HepG2 (cell line): ENCODE data around the gene FXYD1. TPM values are rescaled to one million over a fixed set of nuclear protein-coding genes. Genes with fewer than 3 reads are reported as not detected.

ENCODE experiments used
- ATF1 ChIP-seq: IDR thresholded peaks from 2 replicates; pipeline ENCODE4 v1.6.1; 2016; ENCODE audit warnings: mild to moderate bottlenecking, control low read depth
- BHLHE40 ChIP-seq: IDR thresholded peaks from 2 replicates; pipeline ENCODE4 v1.6.1; 2011; ENCODE audit warnings: low read length, improper control_type of control experiment
- CAMTA2 ChIP-seq: sonication (generic); formaldehyde crosslinking; IDR thresholded peaks from 2 replicates; pipeline ENCODE4 v1.4.0; 2020; ENCODE audit warnings: mild to moderate bottlenecking, missing genetic modification reagents, borderline replicate concordance
- ERF ChIP-seq: IDR thresholded peaks from 2 replicates; pipeline ENCODE4 v1.6.1; 2018; ENCODE audit warnings: missing biosample characterization, missing genetic modification reagents
- ETV6 ChIP-seq: sonication (generic); formaldehyde crosslinking; conservative IDR thresholded peaks from 2 replicates; pipeline ENCODE4 v1.4.0; 2020; ENCODE audit warnings: missing genetic modification reagents
- FOXC1 ChIP-seq: sonication (generic); formaldehyde crosslinking; IDR thresholded peaks from 2 replicates; pipeline ENCODE4 v1.8.0; 2022; ENCODE audit warnings: mild to moderate bottlenecking, missing genetic modification reagents, borderline replicate concordance
- KDM2A ChIP-seq: sonication (generic); formaldehyde crosslinking; IDR thresholded peaks from 2 replicates; pipeline ENCODE4 v1.4.0; 2020; ENCODE audit warnings: low read depth, missing genetic modification reagents, borderline replicate concordance
- MED13 ChIP-seq: sonication (generic); formaldehyde crosslinking; IDR thresholded peaks from 2 replicates; pipeline ENCODE4 v1.5.0; 2020; ENCODE audit warnings: missing genetic modification reagents
- REPIN1 ChIP-seq: sonication (generic); formaldehyde crosslinking; IDR thresholded peaks from 2 replicates; pipeline ENCODE4 v1.8.0; 2022; ENCODE audit warnings: missing genetic modification reagents, low read depth, mild to moderate bottlenecking, borderline replicate concordance
- SALL2 ChIP-seq: sonication (generic); formaldehyde crosslinking; IDR thresholded peaks from 2 replicates; pipeline ENCODE4 v1.8.1; 2023; ENCODE audit warnings: mild to moderate bottlenecking, missing genetic modification reagents, inconsistent platforms
- SAP130 ChIP-seq: IDR thresholded peaks from 2 replicates; pipeline ENCODE4 v1.6.1; 2016; ENCODE audit warnings: low read depth
- SP5 ChIP-seq: IDR thresholded peaks from 2 replicates; pipeline ENCODE4 v1.6.1; 2016; ENCODE audit warnings: low read depth, borderline replicate concordance
- SRSF9 ChIP-seq: fragments of 200-400 bp; formaldehyde crosslinking; IDR thresholded peaks from 2 replicates; pipeline ENCODE4 v1.6.1; 2018; ENCODE audit warnings: borderline replicate concordance, mild to moderate bottlenecking, low read depth, low read length; ENCODE audit not compliant: insufficient read depth, poor library complexity, severe bottlenecking
- STAG1 ChIP-seq: sonication (generic); formaldehyde crosslinking; IDR thresholded peaks from 2 replicates; pipeline ENCODE4 v1.4.0; 2020; ENCODE audit warnings: missing genetic modification reagents
- TCF7 ChIP-seq: sonication (generic); IDR thresholded peaks from 2 replicates; pipeline ENCODE4 v1.6.1; 2016; ENCODE audit warnings: antibody characterized with exemption, low read depth
- TEAD3 ChIP-seq: optimal IDR thresholded peaks from 2 replicates; pipeline ENCODE3; 2016; ENCODE audit warnings: borderline replicate concordance
- U2AF1 ChIP-seq: fragments of 200-400 bp; formaldehyde crosslinking; optimal IDR thresholded peaks from 2 replicates; pipeline ENCODE3; 2017; ENCODE audit warnings: mild to moderate bottlenecking, low read depth, low read length
- YY1 ChIP-seq: IDR thresholded peaks from 2 replicates; pipeline ENCODE4 v1.6.1; 2011; ENCODE audit warnings: low read length, low read depth, moderate library complexity, mild to moderate bottlenecking; ENCODE audit not compliant: insufficient read depth, insufficient replicate concordance
- ZBTB7A ChIP-seq: sonication (generic); formaldehyde crosslinking; IDR thresholded peaks from 2 replicates; pipeline ENCODE4 v1.8.0; 2022; ENCODE audit warnings: mild to moderate bottlenecking, missing genetic modification reagents
- ZFP37 ChIP-seq: sonication (generic); formaldehyde crosslinking; IDR thresholded peaks from 2 replicates; pipeline ENCODE4 v1.4.0; 2020; ENCODE audit warnings: missing genetic modification reagents, borderline replicate concordance
- ZFX ChIP-seq: sonication (generic); formaldehyde crosslinking; IDR thresholded peaks from 2 replicates; pipeline ENCODE4 v1.4.0; 2020; ENCODE audit warnings: mild to moderate bottlenecking, low read depth, missing genetic modification reagents, moderate library complexity
- ZFY ChIP-seq: sonication (generic); formaldehyde crosslinking; IDR thresholded peaks from 2 replicates; pipeline ENCODE4 v1.4.0; 2020; ENCODE audit warnings: missing genetic modification reagents
- ZMYM2 ChIP-seq: sonication (generic); formaldehyde crosslinking; IDR thresholded peaks from 2 replicates; pipeline ENCODE4 v1.8.0; 2022; ENCODE audit warnings: mild to moderate bottlenecking, missing genetic modification reagents
- ZNF12 ChIP-seq: sonication (generic); formaldehyde crosslinking; IDR thresholded peaks from 2 replicates; pipeline ENCODE4 v1.5.0; 2020; ENCODE audit warnings: missing genetic modification reagents
- ZNF276 ChIP-seq: sonication (generic); formaldehyde crosslinking; IDR thresholded peaks from 2 replicates; pipeline ENCODE4 v1.4.0; 2020; ENCODE audit warnings: mild to moderate bottlenecking, low read depth, missing genetic modification reagents
- ZNF33B ChIP-seq: sonication (generic); formaldehyde crosslinking; IDR thresholded peaks from 2 replicates; pipeline ENCODE4 v1.5.1; 2020; ENCODE audit warnings: mild to moderate bottlenecking, missing genetic modification reagents
- ZNF552 ChIP-seq: sonication (generic); formaldehyde crosslinking; IDR thresholded peaks from 2 replicates; pipeline ENCODE4 v1.9.0; 2022; ENCODE audit warnings: missing genetic modification reagents, mild to moderate bottlenecking, borderline replicate concordance
- ZNF691 ChIP-seq: sonication (generic); formaldehyde crosslinking; IDR thresholded peaks from 2 replicates; pipeline ENCODE4 v1.4.0; 2020; ENCODE audit warnings: missing genetic modification reagents, low read depth, mild to moderate bottlenecking, borderline replicate concordance
- ZNF777 ChIP-seq: sonication (generic); formaldehyde crosslinking; IDR thresholded peaks from 2 replicates; pipeline ENCODE4 v1.4.0; 2020; ENCODE audit warnings: missing genetic modification reagents
- polyA plus RNA-seq, 8 experiments: library from polyadenylated mRNA; depleted of rRNA in 3 of 8; stranded (reverse) in 7 of 8; unstranded in 1 of 8; fragments of >200 nt; fragmentation: Illumina TruSeq in 4 of 8; extraction: Trizol in 4 of 8; gene quantifications; 2 replicates each; pipeline versions ENCODE4 v1.2.1 to v1.2.3, GENCODE V29; 2011 to 2016; ENCODE audit warnings: low read depth in 4 of 8, missing spikeins in 1 of 8, mixed read lengths in 1 of 8; ENCODE audit not compliant: insufficient read depth in 1 of 8
- total RNA-seq, 5 experiments: library from RNA; depleted of rRNA; stranded (reverse); fragments of >200 nt; fragmentation: Illumina TruSeq; extraction: Trizol; gene quantifications; 2 replicates each; pipeline ENCODE4 v1.2.3, GENCODE V29; 2016; ENCODE audit warnings: low read depth in 1 of 5

FXYD1 gene
- total and polyA plus RNA-seq, 2 of the 13 experiments (the other 11 are each of a cell fraction or from before 2014, with no cell fraction given): 31.2 TPM; not detected in 1

DNA sequence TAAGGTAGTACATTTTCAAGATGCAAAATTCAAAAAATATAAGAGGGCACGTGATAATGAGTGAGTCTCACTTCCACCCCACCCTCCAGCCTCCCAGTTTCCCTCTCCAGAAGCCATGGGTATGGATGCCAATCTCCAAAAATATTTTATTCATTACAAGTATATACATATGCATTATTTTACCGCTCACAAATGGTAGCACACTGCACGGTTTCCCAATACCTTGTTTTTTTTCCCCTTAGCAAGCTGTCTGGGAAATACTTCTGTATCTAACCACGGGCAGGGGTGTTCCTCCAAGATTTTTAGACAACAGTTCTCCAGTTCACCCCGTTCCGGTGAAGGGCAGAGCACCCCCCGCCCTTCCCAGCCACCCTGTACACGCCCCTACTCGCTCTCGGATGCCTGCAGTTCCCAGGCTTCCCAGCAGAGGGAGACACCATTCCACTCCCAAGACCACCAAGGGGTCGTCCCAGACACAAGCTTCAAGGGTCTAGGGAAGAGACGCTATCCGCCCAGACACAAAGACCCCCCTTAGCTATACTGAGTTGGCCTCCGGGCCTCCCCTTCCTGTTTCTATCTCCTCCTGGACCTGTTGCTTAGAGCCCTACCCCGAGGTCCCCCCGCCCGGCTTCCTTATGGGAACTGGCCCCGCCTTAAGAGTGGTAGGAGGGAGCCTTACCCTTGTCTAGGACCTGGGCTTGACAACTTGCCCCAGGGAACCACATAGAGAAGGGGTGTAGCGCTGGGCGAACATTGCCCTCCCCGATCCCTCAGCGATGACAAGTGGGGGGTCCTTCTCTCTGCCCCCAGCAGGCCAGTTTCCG lies 24.1 kb upstream of the FXYD1 start (continued):
- TF ChIP-seq ZNF691 (CRISPR knock-in tag): peak; percentile 42; the same call in 1 of the 2 replicates
- TF ChIP-seq ZNF33B: no peak
- no peak for TF ChIP-seq U2AF1
- TF ChIP-seq ATF1: no peak
- no peak for TF ChIP-seq ZMYM2 (CRISPR knock-in tag)
- TF ChIP-seq SALL2: no peak
- TF ChIP-seq ZNF12 (CRISPR knock-in tag): no peak
- TF ChIP-seq ERF (CRISPR knock-in tag): no peak
- no peak for TF ChIP-seq ZFP37 (CRISPR knock-in tag)
- no peak for TF ChIP-seq MED13 (CRISPR knock-in tag)
- no peak for TF ChIP-seq CAMTA2 (CRISPR knock-in tag)
- TF ChIP-seq ZNF777 (CRISPR knock-in tag): no peak
- peak; percentile 84 for TF ChIP-seq STAG1 (CRISPR knock-in tag)
- TF ChIP-seq SAP130 (CRISPR knock-in tag): peak; percentile 24
- TF ChIP-seq SRSF9: no peak
- no peak for TF ChIP-seq BHLHE40
- TF ChIP-seq ZNF276 (CRISPR knock-in tag): 0 out of 2 replicates have a peak, but pooled peaks have one; percentile 17
- TF ChIP-seq TCF7: no peak
- no peak for TF ChIP-seq ZFY (CRISPR knock-in tag)
- TF ChIP-seq FOXC1 (CRISPR knock-in tag): 0 out of 2 replicates have a peak, but pooled peaks have one; percentile 56
- TF ChIP-seq REPIN1 (CRISPR knock-in tag): no peak
- TF ChIP-seq ZNF552: no peak
- TF ChIP-seq SP5: no peak
- no peak; the same call in 1 of the 2 replicates for TF ChIP-seq KDM2A
- TF ChIP-seq ZBTB7A (CRISPR knock-in tag): peak; percentile 98
- no peak for TF ChIP-seq YY1
- TF ChIP-seq TEAD3: peak; percentile 42
- TF ChIP-seq ETV6 (CRISPR knock-in tag): no peak
- TF ChIP-seq ZFX (CRISPR knock-in tag): peak; percentile 21; the same call in 1 of the 2 replicates
